Endothelial cell of umbilical vein (primary cell): Measurements from ENCODE around the gene HCFC1R1. TPM values are rescaled to one million over a fixed set of nuclear protein-coding genes. Genes with fewer than 3 reads are reported as not detected.

Experiments
- BruUV-seq: library from RNA; stranded (reverse); fragments of 400-500 nt; replicated peaks from 2 replicates; lab custom pipeline; 2021; lab: Mats Ljungman, UMichigan
- CTCF ChIA-PET: fragments of 300-600, 350-600 bp; sonication (Branson Sonifier 250); formaldehyde crosslinking; loops from one replicate; lab custom pipeline; 2021; ENCODE audit warnings: antibody characterized with exemption, inconsistent platforms; lab: Charles Lee
- POLR2A ChIA-PET: fragments of 300-600, 350-600 bp; sonication (Branson Sonifier 250); formaldehyde crosslinking; loops from one replicate; lab custom pipeline; 2021; ENCODE audit warnings: antibody characterized with exemption, inconsistent platforms; lab: Charles Lee
- DNase-seq: peaks from one replicate; pipeline ENCODE4 v3.0.0-alpha.2; 2011; ENCODE audit warnings: low read depth, low spot score
- FAIRE-seq: peaks from 2 replicates; lab custom pipeline; 2011; peaks lifted over from hg19 to GRCh38; lab: Jason Lieb, UNC
- H2AFZ ChIP-seq: 2 replicates; pipeline ENCODE4 v1.6.0; 2012; ENCODE audit warnings: low read depth, low read length, control low read depth, inconsistent platforms
- H3K27ac ChIP-seq: 2 replicates; pipeline ENCODE4 v1.5.1; 2011; ENCODE audit warnings: low read depth, mild to moderate bottlenecking, control low read depth, low read length, moderate library complexity; ENCODE audit not compliant: insufficient read depth
- H3K27me3 ChIP-seq, 2 experiments: 2 replicates each; pipeline versions ENCODE4 v1.6.0 to v1.6.1; 2011; ENCODE audit warnings: low read length in 2 of 2, mixed read lengths in 1 of 2; ENCODE audit not compliant: control insufficient read depth in 2 of 2, insufficient read depth in 2 of 2
- H3K36me3 ChIP-seq, 2 experiments: 2 replicates in 1 of 2; 3 replicates in 1 of 2; pipeline ENCODE4 v1.5.1; 2011; ENCODE audit warnings: low read length in 2 of 2, mild to moderate bottlenecking in 1 of 2, moderate library complexity in 1 of 2; ENCODE audit not compliant: control insufficient read depth in 2 of 2, insufficient read depth in 2 of 2; ENCODE audit errors: extremely low read depth in 1 of 2
- H3K4me1 ChIP-seq: 3 replicates; pipeline ENCODE4 v1.5.1; 2011; ENCODE audit warnings: mild to moderate bottlenecking, low read length; ENCODE audit not compliant: control insufficient read depth, insufficient read depth; ENCODE audit errors: extremely low read depth
- H3K4me2 ChIP-seq: 2 replicates; pipeline ENCODE4 v1.6.1; 2011; ENCODE audit warnings: low read length, control low read depth, mixed read lengths; ENCODE audit not compliant: insufficient read depth
- H3K4me3 ChIP-seq, 3 experiments: fragments of 200-600 bp in 1 of 3; sonication (generic), shearing (Covaris generic) in 1 of 3; replicated peaks in 1 of 3; 2 replicates each; pipeline ENCODE4 v1.5.1; 2011 to 2016; ENCODE audit warnings: control low read depth in 3 of 3, low read length in 3 of 3, mild to moderate bottlenecking in 2 of 3, inconsistent platforms in 1 of 3, low read depth in 1 of 3, moderate library complexity in 1 of 3; ENCODE audit not compliant: insufficient read depth in 1 of 3
- H3K79me2 ChIP-seq: 2 replicates; pipeline ENCODE4 v1.6.0; 2012; ENCODE audit warnings: low read length, inconsistent platforms; ENCODE audit not compliant: control insufficient read depth, insufficient read depth
- H3K9ac ChIP-seq: replicated peaks from 2 replicates; pipeline ENCODE3; 2011; ENCODE audit warnings: low read length, control low read depth; ENCODE audit not compliant: insufficient read depth; ENCODE audit errors: extremely low read depth
- H3K9me1 ChIP-seq: replicated peaks from 3 replicates; pipeline ENCODE4 v1.6.0; 2011; ENCODE audit warnings: mild to moderate bottlenecking, low read length; ENCODE audit not compliant: control insufficient read depth, insufficient read depth; ENCODE audit errors: extremely low read depth
- H3K9me3 ChIP-seq: replicated peaks from 2 replicates; pipeline ENCODE4 v1.5.1; 2012; ENCODE audit warnings: low read length, inconsistent platforms; ENCODE audit not compliant: control insufficient read depth, insufficient read depth
- H4K20me1 ChIP-seq: replicated peaks from 2 replicates; pipeline ENCODE3; 2011; ENCODE audit warnings: mild to moderate bottlenecking, low read length; ENCODE audit not compliant: control insufficient read depth, insufficient read depth; ENCODE audit errors: extremely low read depth
- FOS ChIP-seq: IDR thresholded peaks from 2 replicates; pipeline ENCODE4 v1.6.1; 2011; ENCODE audit warnings: mild to moderate bottlenecking, low read length, moderate library complexity, borderline replicate concordance; ENCODE audit not compliant: insufficient read depth
- POLR2A ChIP-seq: IDR thresholded peaks from 2 replicates; pipeline ENCODE4 v1.6.1; 2012; ENCODE audit warnings: low read depth, mild to moderate bottlenecking, control low read depth, low read length
- dilution Hi-C: fragments of 300-500 bp; cut with MboI; formaldehyde crosslinking; loops from one replicate; pipeline ENCODE4 v1.15.0; 2019; ENCODE audit warnings: low sequenced_read_pairs; ENCODE audit not compliant: extremely low pct_ligation_motif_present
- intact Hi-C: fragments of 100-400 bp; cut with micrococcal nuclease; formaldehyde crosslinking; loops from one replicate; pipeline ENCODE4 v1.10.0; 2022
- polyA plus RNA-seq, 4 experiments: library from polyadenylated mRNA; depleted of rRNA in 3 of 4; stranded (reverse) in 3 of 4; unstranded in 1 of 4; fragments of >200 nt; gene quantifications; 2 replicates each; pipeline versions ENCODE4 v1.2.1 to v1.2.3, GENCODE V29; 2011 to 2012; ENCODE audit warnings: missing spikeins in 1 of 4
- total RNA-seq: library from RNA; stranded (reverse); gene quantifications from 2 replicates; pipeline ENCODE4 v1.2.3, GENCODE V29; 2021
- TF ChIP-seq, protein P1 (sequence below): IDR thresholded peaks from 2 replicates; pipeline ENCODE4 v1.6.1; 2011; ENCODE audit not compliant: insufficient read depth, insufficient read length
- TF ChIP-seq, protein P2 (sequence below), 2 donors: IDR thresholded peaks; 1 replicate in 1 of 2; 2 replicates in 1 of 2; pipeline ENCODE4 v1.5.1; 2011; ENCODE audit warnings: low read length in 2 of 2, mild to moderate bottlenecking in 2 of 2, moderate library complexity in 2 of 2, control low read depth in 1 of 2, inconsistent platforms in 1 of 2, low read depth in 1 of 2; ENCODE audit not compliant: insufficient read depth in 1 of 2; ENCODE audit errors: extremely low read depth in 1 of 2

Gene HCFC1R1
- total and polyA plus RNA-seq, 2 donors (not counting 3 experiments of a cell fraction or from before 2014, with no cell fraction given): 28.7 to 49.3 TPM

DNA sequence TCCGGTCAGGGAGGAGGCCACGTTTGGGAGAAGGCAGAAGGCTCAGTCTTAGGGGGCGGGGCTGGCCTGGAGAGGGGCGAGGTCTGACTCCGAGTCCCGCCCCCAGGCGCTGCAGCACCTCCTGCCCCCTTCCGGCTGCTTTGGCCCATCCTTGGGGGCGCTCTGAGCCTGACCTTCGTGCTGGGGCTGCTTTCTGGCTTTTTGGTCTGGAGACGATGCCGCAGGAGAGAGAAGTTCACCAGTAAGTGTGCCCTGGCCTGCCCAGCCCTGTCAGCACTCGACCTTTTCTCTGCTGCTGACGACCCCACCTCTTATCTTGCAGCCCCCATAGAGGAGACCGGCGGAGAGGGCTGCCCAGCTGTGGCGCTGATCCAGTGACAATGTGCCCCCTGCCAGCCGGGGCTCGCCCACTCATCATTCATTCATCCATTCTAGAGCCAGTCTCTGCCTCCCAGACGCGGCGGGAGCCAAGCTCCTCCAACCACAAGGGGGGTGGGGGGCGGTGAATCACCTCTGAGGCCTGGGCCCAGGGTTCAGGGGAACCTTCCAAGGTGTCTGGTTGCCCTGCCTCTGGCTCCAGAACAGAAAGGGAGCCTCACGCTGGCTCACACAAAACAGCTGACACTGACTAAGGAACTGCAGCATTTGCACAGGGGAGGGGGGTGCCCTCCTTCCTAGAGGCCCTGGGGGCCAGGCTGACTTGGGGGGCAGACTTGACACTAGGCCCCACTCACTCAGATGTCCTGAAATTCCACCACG lies 2.1 kb downstream of the HCFC1R1 start:
- H3K36me3 ChIP-seq: peaks cover 0 to 5% of the 10 kb centered on the region in 2 experiments
- no peaks in the 10 kb centered on the region for H3K9me1 ChIP-seq
- H3K27ac ChIP-seq: peak overlapping the region; percentile 98
- H3K27me3 ChIP-seq: peaks cover 0 to 2% of the 10 kb centered on the region in 2 experiments
- FAIRE-seq: peak; percentile 62
- peak overlapping the region; percentile 83 for H3K4me2 ChIP-seq
- ChIA-PET CTCF (interaction anchor here (1.4 to 6.1 kb wide), 5 partner anchors 9 to 108 kb away, joined by 6 to 52 read pairs (median 9); no protein-coding TSS in a partner anchor), POLR2A (interaction anchor here (0.6 to 2.2 kb wide), 5 partner anchors 14 to 139 kb away, joined by 3 to 16 read pairs (median 4); partner anchors contain the start of gene ZNF213)
- peaks cover 2% of the 10 kb centered on the region for H3K79me2 ChIP-seq
- intact Hi-C loops (loop anchor here (2.0 kb wide), 1 partner anchor 117 kb away; no protein-coding TSS in a partner anchor), dilution Hi-C loops (no loop called here)
- H3K9me3 ChIP-seq: no peaks in the 10 kb centered on the region
- peak overlapping the region; percentile 45 to 61 (median 53) for H3K4me3 ChIP-seq
- DNase-seq: peak; percentile 65
- peak; percentile 76 for TF ChIP-seq POLR2A
- TF ChIP-seq, protein P1, sequence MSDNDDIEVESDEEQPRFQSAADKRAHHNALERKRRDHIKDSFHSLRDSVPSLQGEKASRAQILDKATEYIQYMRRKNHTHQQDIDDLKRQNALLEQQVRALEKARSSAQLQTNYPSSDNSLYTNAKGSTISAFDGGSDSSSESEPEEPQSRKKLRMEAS: no peak
- TF ChIP-seq, protein P2, sequence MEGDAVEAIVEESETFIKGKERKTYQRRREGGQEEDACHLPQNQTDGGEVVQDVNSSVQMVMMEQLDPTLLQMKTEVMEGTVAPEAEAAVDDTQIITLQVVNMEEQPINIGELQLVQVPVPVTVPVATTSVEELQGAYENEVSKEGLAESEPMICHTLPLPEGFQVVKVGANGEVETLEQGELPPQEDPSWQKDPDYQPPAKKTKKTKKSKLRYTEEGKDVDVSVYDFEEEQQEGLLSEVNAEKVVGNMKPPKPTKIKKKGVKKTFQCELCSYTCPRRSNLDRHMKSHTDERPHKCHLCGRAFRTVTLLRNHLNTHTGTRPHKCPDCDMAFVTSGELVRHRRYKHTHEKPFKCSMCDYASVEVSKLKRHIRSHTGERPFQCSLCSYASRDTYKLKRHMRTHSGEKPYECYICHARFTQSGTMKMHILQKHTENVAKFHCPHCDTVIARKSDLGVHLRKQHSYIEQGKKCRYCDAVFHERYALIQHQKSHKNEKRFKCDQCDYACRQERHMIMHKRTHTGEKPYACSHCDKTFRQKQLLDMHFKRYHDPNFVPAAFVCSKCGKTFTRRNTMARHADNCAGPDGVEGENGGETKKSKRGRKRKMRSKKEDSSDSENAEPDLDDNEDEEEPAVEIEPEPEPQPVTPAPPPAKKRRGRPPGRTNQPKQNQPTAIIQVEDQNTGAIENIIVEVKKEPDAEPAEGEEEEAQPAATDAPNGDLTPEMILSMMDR (IDR thresholded peaks at IDR 0.05; ENCODE audit: extremely low read depth in 1 of 2, insufficient read depth in 1 of 2, low read depth in 1 of 2, low read length in 2 of 2): peak; percentile 9 to 30
- peak; percentile 59 for TF ChIP-seq FOS
- H3K4me1 ChIP-seq: peaks cover 18% of the 10 kb centered on the region
- BruUV-seq: TSS peak; percentile 74
- H4K20me1 ChIP-seq: no peaks in the 10 kb centered on the region
- H3K9ac ChIP-seq: peak overlapping the region; percentile 90
- H2AFZ ChIP-seq: no peak overlapping the region
